Measurements from ENCODE around the gene EIF3A.

The EIF3A gene

DNA sequence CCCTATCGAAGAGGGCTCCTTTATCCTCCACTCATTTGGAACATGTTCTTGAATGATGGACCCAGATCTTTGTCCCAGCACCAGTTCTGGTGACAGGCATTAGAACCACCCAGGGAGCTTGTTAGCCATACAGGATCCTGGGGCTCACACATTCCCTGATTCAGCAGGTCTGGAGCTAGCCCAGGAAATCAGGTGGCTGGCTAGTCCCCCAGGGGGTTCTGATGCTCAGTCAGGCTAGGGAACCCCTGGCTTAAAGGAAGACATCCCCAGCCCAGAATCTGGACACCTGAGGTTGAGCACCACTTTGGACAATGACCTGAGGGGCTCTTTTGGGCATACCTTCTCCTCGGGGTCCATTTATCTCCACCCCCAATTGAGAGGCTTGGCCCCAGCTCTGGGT is 88.1 kb downstream of the EIF3A start:
- no peak for TF ChIP-seq CTCF (IDR thresholded peaks at IDR 0.05)

- no peak for TF ChIP-seq CTCF (IDR thresholded peaks at IDR 0.05)
Measured at GRCh38 chr10:118990326-118990725, 90.3 kb downstream of the EIF3A start.

DNA sequence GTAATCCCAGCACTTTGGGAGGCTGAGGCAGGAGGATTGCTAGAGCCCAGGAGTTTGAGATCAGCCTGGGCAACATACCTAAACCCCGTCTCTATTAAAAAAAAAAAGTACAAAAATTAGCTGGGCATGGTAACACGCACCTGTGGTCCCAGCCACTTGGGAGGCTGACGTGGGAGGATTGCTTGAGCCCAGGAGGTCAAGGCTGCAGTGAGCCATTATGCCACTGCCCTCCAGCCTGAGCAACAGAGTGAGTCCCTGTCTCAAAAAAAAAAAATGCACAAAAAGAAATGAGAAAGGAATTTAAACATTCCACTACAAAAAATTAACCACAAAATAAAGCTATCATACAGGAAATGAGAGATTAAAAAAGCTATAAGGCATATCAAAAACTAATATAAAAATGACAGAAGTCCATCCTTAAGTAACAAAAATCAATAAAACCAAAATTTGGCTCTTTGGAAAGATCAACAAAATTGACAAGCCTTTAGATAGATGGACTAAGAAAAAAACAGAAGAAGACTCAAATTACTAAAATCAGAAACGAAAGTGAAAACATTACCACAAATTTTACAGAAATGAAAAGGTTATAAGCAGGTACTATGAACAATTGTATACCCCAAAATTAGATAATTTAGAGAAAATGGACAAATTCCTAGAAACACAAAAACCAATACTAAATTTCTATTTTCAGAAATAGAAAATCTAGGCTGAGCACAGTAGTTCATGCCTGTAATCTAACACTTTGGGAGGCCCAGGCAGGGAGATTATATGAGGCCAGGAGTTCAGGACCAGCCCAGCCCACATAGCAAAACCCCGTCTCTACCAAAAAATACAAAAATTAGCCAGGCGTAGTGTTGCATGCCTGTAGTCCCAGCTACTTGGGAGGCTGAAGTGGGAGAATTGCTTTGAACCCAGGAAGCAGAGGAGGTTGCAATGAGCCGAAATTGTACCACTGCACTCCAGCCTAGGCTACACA is 93.5 kb downstream of the EIF3A start:
- no peak for TF ChIP-seq CTCF (IDR thresholded peaks at IDR 0.05)

- TF ChIP-seq CTCF (IDR thresholded peaks at IDR 0.05), result no peak
Measured at GRCh38 chr10:118985576-118985975, 95.0 kb downstream of the EIF3A start.

All from LNCAP (cell line).